COLO829 (cell line): ENCODE measurements around the gene MEGF9.
"Not testable (repeated sequence)": the region's sequence is repeated elsewhere in the genome, so short reads cannot be mapped to it uniquely, and the experiment has no call there.

Source experiments
- DNase-seq: peaks from one replicate; pipeline ENCODE4 v3.0.0; 2012; ENCODE audit warnings: low spot score

MEGF9 gene

GRCh38 chr9:120571443-120572257 lies 142.6 kb downstream of the MEGF9 start:
- no peak for DNase-seq

- DNase-seq: no peak
Observed at GRCh38 chr9:120570296-120570695, 144.0 kb downstream of the MEGF9 start.

- no peak for DNase-seq
Observed at GRCh38 chr9:120569556-120569955, 144.7 kb downstream of the MEGF9 start.

- DNase-seq: no peak
Observed at GRCh38 chr9:120568816-120569215, 145.5 kb downstream of the MEGF9 start.

GRCh38 chr9:120567874-120568273 lies 146.4 kb downstream of the MEGF9 start:
- no peak for DNase-seq

- no peak for DNase-seq
Observed at GRCh38 chr9:120567081-120567480, 147.2 kb downstream of the MEGF9 start.

- no peak for DNase-seq
Observed at GRCh38 chr9:120564589-120564988, 149.7 kb downstream of the MEGF9 start.

GRCh38 chr9:120562861-120563443 lies 151.3 kb downstream of the MEGF9 start:
- no peak for DNase-seq

GRCh38 chr9:120561709-120562108 lies 152.6 kb downstream of the MEGF9 start:
- no peak for DNase-seq

- DNase-seq: no peak
Observed at GRCh38 chr9:120559546-120559945, 154.7 kb downstream of the MEGF9 start.

GRCh38 chr9:120558454-120558853 lies 155.8 kb downstream of the MEGF9 start:
- DNase-seq: no peak

- no peak for DNase-seq
Observed at GRCh38 chr9:120557205-120557604, 157.1 kb downstream of the MEGF9 start.

- DNase-seq: peak; percentile 89
Observed at GRCh38 chr9:120556775-120557174, 157.5 kb downstream of the MEGF9 start.

- no peak for DNase-seq
Observed at GRCh38 chr9:120555839-120556238, 158.4 kb downstream of the MEGF9 start.

- DNase-seq: not testable (repeated sequence)
Observed at GRCh38 chr9:120552210-120552704, 162.0 kb downstream of the MEGF9 start.
